GM12878 (cell line): ENCODE data around the gene KIF1C. TPM values are rescaled to one million over a fixed set of nuclear protein-coding genes. Genes with fewer than 3 reads are reported as not detected.

Source experiments
- BCL3 ChIP-seq: IDR thresholded peaks from 2 replicates; pipeline ENCODE4 v1.6.1; 2011; ENCODE audit warnings: borderline replicate concordance, low read depth, mild to moderate bottlenecking, moderate library complexity, low read length; ENCODE audit not compliant: insufficient read depth, poor library complexity, severe bottlenecking
- CEBPB ChIP-seq, 2 experiments: fragments of 150-350 bp in 1 of 2; IDR thresholded peaks; 2 replicates each; pipeline ENCODE4 v1.6.1; 2012 to 2014; ENCODE audit warnings: low read depth in 2 of 2, low read length in 2 of 2, borderline replicate concordance in 1 of 2, inconsistent platforms in 1 of 2
- GABPA ChIP-seq: IDR thresholded peaks from 2 replicates; pipeline ENCODE4 v1.6.1; 2014; ENCODE audit warnings: antibody characterized with exemption, low read depth, mild to moderate bottlenecking, inconsistent platforms
- IKZF1 ChIP-seq: fragments of 450-650 bp; conservative IDR thresholded peaks from 2 replicates; pipeline ENCODE4 v1.6.1; 2017; ENCODE audit warnings: antibody characterized with exemption, mild to moderate bottlenecking
- IKZF2 ChIP-seq, 2 experiments: fragments of 450-650 bp; IDR thresholded peaks; 2 replicates each; pipeline ENCODE4 v1.6.1; 2017; ENCODE audit warnings: mild to moderate bottlenecking in 2 of 2, moderate library complexity in 2 of 2
- NRF1 ChIP-seq: conservative IDR thresholded peaks from 2 replicates; pipeline ENCODE4 v1.6.1; 2011; ENCODE audit warnings: mild to moderate bottlenecking, low read depth, low read length, improper control_type of control experiment
- polyA plus RNA-seq, 11 experiments: library from polyadenylated mRNA; depleted of rRNA in 4 of 11; unstranded in 6 of 11; stranded (reverse) in 5 of 11; fragments of >200 nt; fragmentation: Nextera tagmentation in 4 of 11; fragmentation: Illumina TruSeq in 1 of 11; extraction: Ambion mirVana in 4 of 11; extraction: Trizol in 1 of 11; gene quantifications; 1 replicate in 1 of 11; 2 replicates in 10 of 11; pipeline versions ENCODE4 v1.2.1 to v1.2.3, GENCODE V29; 2011 to 2016; ENCODE audit warnings: inconsistent platforms in 2 of 11, missing spikeins in 2 of 11, low read depth in 1 of 11
- total RNA-seq, 4 experiments: library from RNA; depleted of rRNA in 3 of 4; stranded (reverse); fragments of >200 nt in 3 of 4; fragmentation: Illumina TruSeq in 1 of 4; extraction: Trizol in 1 of 4; gene quantifications; 2 replicates each; pipeline versions ENCODE4 v1.2.1 to v1.2.3, GENCODE V29; 2013 to 2021
- TF ChIP-seq, protein P1 (sequence below): fragments of 450-650 bp; IDR thresholded peaks from 2 replicates; pipeline ENCODE4 v1.6.1; 2016; ENCODE audit warnings: mild to moderate bottlenecking, moderate library complexity, borderline replicate concordance
- TF ChIP-seq, protein P2 (sequence below): fragments of 450-650 bp; formaldehyde crosslinking; IDR thresholded peaks from 2 replicates; pipeline ENCODE4 v1.5.0; 2022; ENCODE audit warnings: mild to moderate bottlenecking, missing genetic modification characterization

Gene KIF1C
- total and polyA plus RNA-seq, 10 of the 15 experiments (the other 5 are each of a cell fraction or from before 2014, with no cell fraction given), result 1.4 to 65.9 (median 21.1) TPM

GRCh38 chr17:5033352-5034015 is 35.7 kb downstream of the KIF1C start (continued):
- TF ChIP-seq GABPA (no peak), NRF1 (no peak), IKZF1 (no peak), BCL3 (no peak), IKZF2 (IDR thresholded peaks at IDR 0.05) (no peak), CEBPB (IDR thresholded peaks at IDR 0.05; ENCODE audit: borderline replicate concordance in 1 of 2, low read depth in 2 of 2, low read length in 2 of 2) (no peak)
- TF ChIP-seq, protein P1, sequence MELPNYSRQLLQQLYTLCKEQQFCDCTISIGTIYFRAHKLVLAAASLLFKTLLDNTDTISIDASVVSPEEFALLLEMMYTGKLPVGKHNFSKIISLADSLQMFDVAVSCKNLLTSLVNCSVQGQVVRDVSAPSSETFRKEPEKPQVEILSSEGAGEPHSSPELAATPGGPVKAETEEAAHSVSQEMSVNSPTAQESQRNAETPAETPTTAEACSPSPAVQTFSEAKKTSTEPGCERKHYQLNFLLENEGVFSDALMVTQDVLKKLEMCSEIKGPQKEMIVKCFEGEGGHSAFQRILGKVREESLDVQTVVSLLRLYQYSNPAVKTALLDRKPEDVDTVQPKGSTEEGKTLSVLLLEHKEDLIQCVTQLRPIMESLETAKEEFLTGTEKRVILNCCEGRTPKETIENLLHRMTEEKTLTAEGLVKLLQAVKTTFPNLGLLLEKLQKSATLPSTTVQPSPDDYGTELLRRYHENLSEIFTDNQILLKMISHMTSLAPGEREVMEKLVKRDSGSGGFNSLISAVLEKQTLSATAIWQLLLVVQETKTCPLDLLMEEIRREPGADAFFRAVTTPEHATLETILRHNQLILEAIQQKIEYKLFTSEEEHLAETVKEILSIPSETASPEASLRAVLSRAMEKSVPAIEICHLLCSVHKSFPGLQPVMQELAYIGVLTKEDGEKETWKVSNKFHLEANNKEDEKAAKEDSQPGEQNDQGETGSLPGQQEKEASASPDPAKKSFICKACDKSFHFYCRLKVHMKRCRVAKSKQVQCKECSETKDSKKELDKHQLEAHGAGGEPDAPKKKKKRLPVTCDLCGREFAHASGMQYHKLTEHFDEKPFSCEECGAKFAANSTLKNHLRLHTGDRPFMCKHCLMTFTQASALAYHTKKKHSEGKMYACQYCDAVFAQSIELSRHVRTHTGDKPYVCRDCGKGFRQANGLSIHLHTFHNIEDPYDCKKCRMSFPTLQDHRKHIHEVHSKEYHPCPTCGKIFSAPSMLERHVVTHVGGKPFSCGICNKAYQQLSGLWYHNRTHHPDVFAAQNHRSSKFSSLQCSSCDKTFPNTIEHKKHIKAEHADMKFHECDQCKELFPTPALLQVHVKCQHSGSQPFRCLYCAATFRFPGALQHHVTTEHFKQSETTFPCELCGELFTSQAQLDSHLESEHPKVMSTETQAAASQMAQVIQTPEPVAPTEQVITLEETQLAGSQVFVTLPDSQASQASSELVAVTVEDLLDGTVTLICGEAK, result no peak
- TF ChIP-seq, protein P2, sequence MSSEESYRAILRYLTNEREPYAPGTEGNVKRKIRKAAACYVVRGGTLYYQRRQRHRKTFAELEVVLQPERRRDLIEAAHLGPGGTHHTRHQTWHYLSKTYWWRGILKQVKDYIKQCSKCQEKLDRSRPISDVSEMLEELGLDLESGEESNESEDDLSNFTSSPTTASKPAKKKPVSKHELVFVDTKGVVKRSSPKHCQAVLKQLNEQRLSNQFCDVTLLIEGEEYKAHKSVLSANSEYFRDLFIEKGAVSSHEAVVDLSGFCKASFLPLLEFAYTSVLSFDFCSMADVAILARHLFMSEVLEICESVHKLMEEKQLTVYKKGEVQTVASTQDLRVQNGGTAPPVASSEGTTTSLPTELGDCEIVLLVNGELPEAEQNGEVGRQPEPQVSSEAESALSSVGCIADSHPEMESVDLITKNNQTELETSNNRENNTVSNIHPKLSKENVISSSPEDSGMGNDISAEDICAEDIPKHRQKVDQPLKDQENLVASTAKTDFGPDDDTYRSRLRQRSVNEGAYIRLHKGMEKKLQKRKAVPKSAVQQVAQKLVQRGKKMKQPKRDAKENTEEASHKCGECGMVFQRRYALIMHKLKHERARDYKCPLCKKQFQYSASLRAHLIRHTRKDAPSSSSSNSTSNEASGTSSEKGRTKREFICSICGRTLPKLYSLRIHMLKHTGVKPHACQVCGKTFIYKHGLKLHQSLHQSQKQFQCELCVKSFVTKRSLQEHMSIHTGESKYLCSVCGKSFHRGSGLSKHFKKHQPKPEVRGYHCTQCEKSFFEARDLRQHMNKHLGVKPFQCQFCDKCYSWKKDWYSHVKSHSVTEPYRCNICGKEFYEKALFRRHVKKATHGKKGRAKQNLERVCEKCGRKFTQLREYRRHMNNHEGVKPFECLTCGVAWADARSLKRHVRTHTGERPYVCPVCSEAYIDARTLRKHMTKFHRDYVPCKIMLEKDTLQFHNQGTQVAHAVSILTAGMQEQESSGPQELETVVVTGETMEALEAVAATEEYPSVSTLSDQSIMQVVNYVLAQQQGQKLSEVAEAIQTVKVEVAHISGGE (CRISPR knock-in tag), result no peak
